ENCODE measurements around the gene TSPAN3.
A peak's percentile ranks its signal among the peaks of the same experiment; 100 is the strongest.

TSPAN3 gene

GRCh38 chr15:77024273-77025082 is 46.4 kb downstream of the TSPAN3 start:
- DNase-seq, result peak in 42 of 58 donors; percentile 15 to 83 (median 46)

- DNase-seq, result no peak
Measured at GRCh38 chr15:77023576-77024272, 47.2 kb downstream of the TSPAN3 start.

- no peak for DNase-seq
Measured at GRCh38 chr15:77022646-77023575, 48.0 kb downstream of the TSPAN3 start.

GRCh38 chr15:77021803-77022381 is 49.0 kb downstream of the TSPAN3 start:
- no peak for DNase-seq

GRCh38 chr15:77021088-77021481 is 49.8 kb downstream of the TSPAN3 start:
- no peak for DNase-seq

GRCh38 chr15:77020348-77021087 is 50.4 kb downstream of the TSPAN3 start:
- no peak for DNase-seq

GRCh38 chr15:77019521-77020331 is 51.2 kb downstream of the TSPAN3 start:
- DNase-seq, result no peak

GRCh38 chr15:77018796-77019505 is 52.0 kb downstream of the TSPAN3 start:
- no peak for DNase-seq

GRCh38 chr15:77017761-77018720 is 52.9 kb downstream of the TSPAN3 start:
- DNase-seq, result no peak

GRCh38 chr15:77017091-77017660 is 53.7 kb downstream of the TSPAN3 start:
- no peak for DNase-seq

GRCh38 chr15:77016321-77016695 is 54.6 kb downstream of the TSPAN3 start:
- DNase-seq, result no peak

GRCh38 chr15:77015646-77016320 is 55.1 kb downstream of the TSPAN3 start:
- DNase-seq, result no peak

- DNase-seq, result peak in 1 of 58 donors; percentile 18
Measured at GRCh38 chr15:77014132-77015081, 56.5 kb downstream of the TSPAN3 start.

- DNase-seq, result no peak
Measured at GRCh38 chr15:77013776-77014131, 57.2 kb downstream of the TSPAN3 start.

- DNase-seq, result no peak
Measured at GRCh38 chr15:77012868-77013267, 58.0 kb downstream of the TSPAN3 start.
